H1 (cell line): ENCODE measurements around the gene PLB1. TPM values are rescaled to one million over a fixed set of nuclear protein-coding genes. Genes with fewer than 3 reads are reported as not detected.

Source experiments
- JUND ChIP-seq: IDR thresholded peaks from 2 replicates; pipeline ENCODE4 v1.6.1; 2011; ENCODE audit warnings: mild to moderate bottlenecking, improper control_type of control experiment, low read length
- RNF2 ChIP-seq: fragments of 200-900, 300-1000 bp; sonication (generic); IDR thresholded peaks from 2 replicates; pipeline ENCODE4 v1.7.1; 2016; ENCODE audit warnings: borderline replicate concordance, low read depth, mild to moderate bottlenecking, antibody characterized with exemption, low read length; ENCODE audit not compliant: poor library complexity, severe bottlenecking; ENCODE audit errors: missing control alignments
- SAP30 ChIP-seq: fragments of 300-600 bp; sonication (generic); IDR thresholded peaks from 2 replicates; pipeline ENCODE4 v1.7.1; 2012; ENCODE audit warnings: low read length, moderate library complexity, mild to moderate bottlenecking, inconsistent platforms; ENCODE audit not compliant: insufficient read depth, insufficient replicate concordance
- SIRT6 ChIP-seq: IDR thresholded peaks from one replicate; pipeline ENCODE4 v1.7.1; 2012; ENCODE audit warnings: low read length, inconsistent platforms
- SP4 ChIP-seq: IDR thresholded peaks from 2 replicates; pipeline ENCODE4 v1.6.1; 2012; ENCODE audit warnings: low read length, inconsistent platforms
- TAF1 ChIP-seq: IDR thresholded peaks from 2 replicates; pipeline ENCODE4 v1.6.1; 2011; ENCODE audit warnings: mild to moderate bottlenecking, low read depth, low read length
- YY1 ChIP-seq: IDR thresholded peaks from 2 replicates; pipeline ENCODE4 v1.6.1; 2011; ENCODE audit warnings: low read depth, mild to moderate bottlenecking, low read length
- polyA plus RNA-seq, 7 experiments: library from polyadenylated mRNA; depleted of rRNA in 3 of 7; stranded (reverse) in 5 of 7; unstranded in 2 of 7; fragments of >200 nt in 5 of 7; fragments of 200-250 nt in 2 of 7; gene quantifications; 1 replicate in 5 of 7; 2 replicates in 1 of 7; 4 replicates in 1 of 7; pipeline versions ENCODE4 v1.2.1 to v1.2.3, GENCODE V29; 2011 to 2013; ENCODE audit warnings: missing spikeins in 2 of 7, mixed read lengths in 2 of 7
- total RNA-seq: library from RNA; stranded (reverse); fragmentation: NEBNext Ultra II Directional; extraction: Animal tissue kit (Norgen Biotek cat#: 25700); gene quantifications from 2 replicates; pipeline ENCODE4 v1.2.1, GENCODE V29; 2021

PLB1 gene
- total and polyA plus RNA-seq, 2 of the 8 experiments (the other 6 are each of a cell fraction or from before 2014, with no cell fraction given) = 0.20 to 0.36 TPM

GRCh38 chr2:28469947-28470535 lies 25.8 kb upstream of the PLB1 start (continued):
- no peak for TF ChIP-seq SIRT6
- TF ChIP-seq TAF1 = no peak
- no peak for TF ChIP-seq SP4
- no peak for TF ChIP-seq SAP30
- TF ChIP-seq JUND = no peak
- TF ChIP-seq RNF2 = no peak
- no peak for TF ChIP-seq YY1
